HG02973 (cell line): ENCODE results near the gene GRK5.
A peak's percentile ranks its signal among the peaks of the same experiment; 100 is the strongest.

Experiments used
- ATAC-seq: cut with Tn5 transposase; IDR thresholded peaks from one replicate; pipeline ENCODE4 v1.9.1; 2021; ENCODE audit warnings: moderate library complexity; ENCODE audit not compliant: unreplicated experiment

GRK5 gene

DNA sequence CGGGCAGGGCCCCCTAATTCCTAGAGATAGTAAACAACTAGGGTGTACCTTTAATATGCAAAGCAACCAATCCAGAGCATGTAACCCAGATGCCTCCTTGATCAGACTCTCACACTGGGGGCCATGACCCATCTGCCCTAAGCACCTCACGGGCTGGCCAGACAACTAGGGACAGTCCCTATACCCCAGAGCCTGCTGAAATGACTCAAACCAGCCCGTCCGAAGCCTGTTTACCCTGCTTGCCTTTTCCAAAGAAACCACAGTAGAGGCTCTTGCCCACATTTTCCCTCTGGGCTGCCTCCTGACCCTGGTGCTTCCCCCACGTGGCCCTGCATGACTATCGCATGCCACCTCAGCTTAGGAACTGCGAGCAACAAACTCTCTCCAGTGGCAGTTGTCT is 288.9 kb downstream of the GRK5 start:
- peak; percentile 88 for ATAC-seq

DNA sequence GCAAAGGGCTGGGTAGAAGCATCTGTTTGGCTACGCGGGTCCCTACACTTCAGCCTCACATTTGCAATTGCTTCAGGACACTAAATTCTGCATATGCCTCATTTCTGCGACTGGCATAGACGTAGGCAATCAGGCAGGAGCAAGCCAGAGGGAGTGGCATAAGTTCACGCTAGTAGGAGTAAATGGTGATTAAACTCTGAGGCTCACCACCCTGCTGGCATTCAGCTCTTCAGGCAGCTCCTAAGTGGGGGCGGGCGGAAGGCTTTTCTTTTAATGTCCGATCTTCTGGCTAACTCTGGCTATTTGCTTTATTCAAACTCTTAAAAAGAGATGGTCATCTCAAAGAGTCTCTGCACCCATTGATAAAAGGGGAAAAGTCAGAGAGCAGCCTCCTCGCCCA is 289.9 kb downstream of the GRK5 start:
- no peak for ATAC-seq

GRCh38 chr10:119498889-119499676 is 291.7 kb downstream of the GRK5 start:
- no peak for ATAC-seq

GRCh38 chr10:119499677-119500002 is 292.3 kb downstream of the GRK5 start:
- ATAC-seq, result no peak

GRCh38 chr10:119500123-119500795 is 292.9 kb downstream of the GRK5 start:
- no peak for ATAC-seq

GRCh38 chr10:119500821-119501220 is 293.4 kb downstream of the GRK5 start:
- ATAC-seq, result no peak

DNA sequence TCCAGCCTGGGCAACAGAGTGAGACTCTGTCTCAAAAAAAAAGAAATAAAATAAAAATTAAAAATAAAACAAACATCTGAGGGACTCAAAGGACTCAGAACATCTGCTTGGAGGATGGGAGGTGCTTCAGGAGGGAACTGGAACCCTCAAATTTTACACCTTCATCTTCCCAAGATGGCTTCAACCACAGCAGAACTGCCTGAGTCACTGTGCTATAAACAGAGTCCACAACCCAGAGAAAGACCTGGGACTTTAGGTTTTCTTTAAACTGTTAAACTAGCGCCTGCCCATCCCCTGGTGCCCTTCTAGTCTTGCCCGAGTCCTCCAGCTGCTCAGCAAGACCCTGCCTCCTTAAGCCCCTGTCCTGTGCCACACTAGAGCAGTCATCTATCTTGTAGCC is 294.3 kb downstream of the GRK5 start:
- peak; percentile 26 for ATAC-seq

GRCh38 chr10:119502209-119502608 is 294.8 kb downstream of the GRK5 start:
- peak; percentile 50 for ATAC-seq

DNA sequence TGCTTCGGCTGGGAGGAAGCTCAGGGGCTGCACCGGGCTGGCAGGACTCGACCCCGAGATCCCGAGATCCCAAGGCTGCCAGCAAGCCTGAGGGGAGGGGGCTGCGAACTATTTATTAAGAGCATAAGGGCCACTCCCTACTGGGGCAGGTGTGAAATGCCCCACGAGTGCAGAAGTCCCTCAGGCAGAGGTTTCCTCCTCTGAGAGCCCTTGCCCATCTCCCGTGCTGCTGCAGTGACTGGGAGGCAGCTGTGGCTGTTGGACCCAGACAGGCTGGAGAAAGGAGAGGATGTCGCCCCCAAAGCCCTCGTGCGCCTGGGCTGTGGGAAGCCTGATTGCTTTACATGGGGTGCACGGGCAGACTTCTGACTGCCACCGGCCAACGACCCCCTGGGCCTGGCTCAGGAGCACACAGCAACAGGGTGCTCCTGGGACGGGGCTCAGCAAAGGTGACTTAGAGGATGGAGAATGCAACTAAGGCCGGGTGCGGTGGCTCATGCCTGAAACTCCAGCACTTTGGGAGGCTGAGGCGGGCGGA is 295.3 kb downstream of the GRK5 start:
- no peak for ATAC-seq

- no peak for ATAC-seq
These were observed 296.4 kb downstream of the GRK5 start for GRCh38 chr10:119503821-119504220.

DNA sequence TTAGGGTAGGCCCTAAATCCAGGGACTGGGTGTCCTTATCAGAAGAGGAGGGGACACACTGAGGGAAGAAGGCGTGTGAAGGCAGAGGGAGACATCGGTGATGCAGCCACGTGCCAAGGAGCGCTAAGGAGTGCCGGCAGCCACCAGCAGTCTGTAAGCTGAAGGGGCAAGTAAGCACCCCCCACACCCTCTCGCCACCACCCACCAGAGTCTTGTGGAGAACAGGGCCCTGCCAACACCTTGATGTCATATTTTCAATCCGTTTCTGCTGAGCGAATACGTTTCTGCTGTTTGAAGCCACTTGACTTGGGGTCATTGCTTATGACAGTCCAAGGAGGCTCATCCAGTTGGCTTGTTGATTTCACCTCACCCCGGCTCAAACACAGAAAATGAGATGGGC is 297.3 kb downstream of the GRK5 start:
- no peak for ATAC-seq

GRCh38 chr10:119505131-119505551 is 297.8 kb downstream of the GRK5 start:
- no peak for ATAC-seq
